Measurements from ENCODE around the gene BPIFB6.

Gene BPIFB6

DNA sequence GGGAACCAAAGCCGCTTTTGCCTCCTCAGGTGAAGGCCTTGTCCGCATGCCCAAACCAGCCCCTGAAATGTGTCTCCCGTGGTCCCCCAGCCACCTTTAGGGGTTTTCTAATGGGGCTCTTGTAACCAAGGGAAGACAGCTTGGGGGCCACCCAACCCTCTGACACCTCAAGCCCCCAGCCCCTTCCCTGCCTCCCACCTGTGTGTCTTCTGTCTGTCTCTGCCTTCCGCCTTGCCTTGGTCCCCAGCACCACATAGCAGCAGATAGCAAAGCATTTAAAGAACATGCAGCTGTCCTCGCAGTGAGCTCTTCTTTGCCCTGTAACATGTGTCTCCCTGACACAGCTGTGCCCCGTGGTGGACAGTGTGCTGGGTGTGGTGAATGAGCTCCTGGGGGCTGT is 31.8 kb downstream of the BPIFB6 start:
- DNase-seq (ENCODE audit: insufficient read length, low spot score) (no peak), FAIRE-seq (no peak)
- TF ChIP-seq POLR2A (IDR thresholded peaks at IDR 0.05; ENCODE audit: low read depth, low read length) = no peak

DNA sequence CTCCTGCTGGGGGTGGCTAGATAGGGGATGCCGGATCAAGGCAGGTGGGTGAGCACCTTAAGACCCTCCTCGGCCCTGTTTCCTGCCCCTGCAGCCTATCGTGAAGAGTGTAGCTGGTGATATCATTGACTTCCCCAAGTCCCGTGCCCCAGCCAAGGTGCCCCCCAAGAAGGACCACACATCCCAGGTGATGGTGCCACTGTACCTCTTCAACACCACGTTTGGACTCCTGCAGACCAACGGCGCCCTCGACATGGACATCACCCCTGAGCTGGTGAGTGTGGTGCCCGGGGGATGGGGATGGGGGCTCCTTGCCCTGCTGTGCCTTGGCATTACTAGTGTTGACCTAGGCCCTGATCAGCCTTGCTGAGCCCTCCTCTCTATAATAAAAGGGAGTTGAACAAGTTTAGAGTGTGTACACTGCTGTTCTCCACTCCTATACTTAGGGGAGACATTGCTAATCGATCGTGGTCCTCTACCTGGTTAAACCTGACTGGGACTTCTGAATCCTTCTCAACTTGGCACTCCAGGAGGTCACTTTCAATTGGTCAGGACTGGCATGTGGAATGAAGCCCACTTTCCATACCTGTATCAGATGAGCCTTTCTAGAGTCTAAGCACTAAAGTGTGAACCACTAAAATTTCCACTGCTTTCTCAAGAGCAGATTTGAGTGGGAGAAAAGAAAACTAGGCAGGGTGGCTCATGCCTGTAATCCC is 33.3 kb downstream of the BPIFB6 start:
- no peak for TF ChIP-seq POLR2A (IDR thresholded peaks at IDR 0.05; ENCODE audit: low read depth, low read length)
- DNase-seq (ENCODE audit: insufficient read length, low spot score) = no peak
- FAIRE-seq = no peak

GRCh38 chr20:33065785-33066184 is 34.3 kb downstream of the BPIFB6 start:
- TF ChIP-seq POLR2A (IDR thresholded peaks at IDR 0.05; ENCODE audit: low read depth, low read length) = no peak
- no peak for FAIRE-seq

GRCh38 chr20:33067806-33068205 is 36.4 kb downstream of the BPIFB6 start:
- TF ChIP-seq POLR2A (IDR thresholded peaks at IDR 0.05; ENCODE audit: low read depth, low read length) = no peak
- DNase-seq (ENCODE audit: insufficient read length, low spot score) (no peak), FAIRE-seq (no peak)

More at GRCh38 chr20:33065785-33066184, 34.3 kb downstream of the BPIFB6 start:
- no peak for DNase-seq (ENCODE audit: insufficient read length, low spot score)

GRCh38 chr20:33068251-33068939 is 36.9 kb downstream of the BPIFB6 start:
- FAIRE-seq = no peak
- DNase-seq (ENCODE audit: insufficient read length, low spot score) = no peak
- no peak for TF ChIP-seq POLR2A (IDR thresholded peaks at IDR 0.05; ENCODE audit: low read depth, low read length)

DNA sequence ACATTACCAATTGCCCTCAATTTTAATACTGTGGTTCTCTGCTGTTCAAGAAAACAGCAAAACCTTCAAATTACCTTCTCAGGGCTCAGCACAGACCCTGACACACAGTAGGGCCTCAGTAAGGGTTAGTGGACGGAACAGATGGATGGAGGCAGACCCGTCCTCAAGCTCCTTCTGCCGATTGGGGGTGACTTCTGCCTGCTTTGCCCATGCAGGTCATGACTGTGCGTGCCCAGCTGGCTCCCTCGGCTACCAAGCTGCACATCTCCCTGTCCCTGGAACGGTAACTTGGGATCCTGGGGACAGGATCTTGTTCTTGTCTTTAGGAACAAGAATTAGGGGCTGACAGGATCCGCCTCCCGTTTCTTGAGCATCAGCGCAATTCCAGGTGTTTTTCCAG is 38.2 kb downstream of the BPIFB6 start:
- FAIRE-seq (no peak), DNase-seq (ENCODE audit: insufficient read length, low spot score) (no peak)
- no peak for TF ChIP-seq POLR2A (IDR thresholded peaks at IDR 0.05; ENCODE audit: low read depth, low read length)

DNA sequence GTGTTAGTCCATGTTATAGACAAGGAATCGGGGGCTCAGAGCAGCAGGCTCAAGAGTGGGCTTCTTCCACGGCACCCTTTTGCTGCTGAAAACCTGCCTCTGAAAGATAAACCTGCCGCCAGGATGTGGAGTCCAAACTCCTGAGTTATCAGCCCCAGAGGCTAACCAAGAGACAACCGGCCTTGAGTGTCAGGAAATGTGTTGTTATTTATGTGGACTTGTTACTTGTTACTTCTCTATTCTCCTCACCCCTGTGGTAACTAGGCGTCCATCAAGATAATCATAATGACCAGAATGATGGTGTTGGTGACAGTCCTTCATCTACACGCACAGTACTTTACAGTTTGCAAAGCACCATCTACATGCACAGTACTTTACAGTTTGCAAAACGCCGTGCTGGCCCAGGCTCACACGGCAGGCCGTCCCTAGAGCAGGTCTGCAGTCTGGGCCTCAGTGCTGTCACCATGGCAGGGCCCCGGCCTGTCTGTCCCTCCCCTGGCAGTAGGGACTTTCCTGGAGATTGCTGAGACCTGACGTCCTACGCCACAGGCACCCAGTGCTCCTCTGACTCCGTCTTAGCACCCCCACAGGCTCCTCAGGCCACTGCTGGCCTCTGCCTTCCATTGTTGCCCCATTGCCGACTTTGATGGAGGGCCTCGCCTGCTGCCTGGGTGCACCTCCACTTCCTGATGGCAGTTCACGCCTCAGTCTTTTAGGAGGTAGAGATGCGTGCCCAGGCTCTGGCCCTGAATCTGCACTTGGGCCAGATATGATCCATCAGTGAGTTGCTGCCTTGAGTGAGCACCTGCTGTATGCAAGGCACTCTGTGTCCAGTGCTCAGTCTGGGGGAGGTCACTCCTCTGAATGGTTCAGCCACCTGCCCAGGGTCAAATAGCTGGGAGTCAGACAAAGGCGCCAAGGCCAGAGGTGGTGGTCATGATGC is 38.9 kb downstream of the BPIFB6 start:
- FAIRE-seq (no peak), DNase-seq (ENCODE audit: insufficient read length, low spot score) (no peak)
- TF ChIP-seq POLR2A (IDR thresholded peaks at IDR 0.05; ENCODE audit: low read depth, low read length) = no peak

GRCh38 chr20:33071198-33071597 is 39.8 kb downstream of the BPIFB6 start:
- no peak for DNase-seq (ENCODE audit: insufficient read length, low spot score)
- TF ChIP-seq POLR2A (IDR thresholded peaks at IDR 0.05; ENCODE audit: low read depth, low read length) = no peak
- FAIRE-seq = no peak

DNA sequence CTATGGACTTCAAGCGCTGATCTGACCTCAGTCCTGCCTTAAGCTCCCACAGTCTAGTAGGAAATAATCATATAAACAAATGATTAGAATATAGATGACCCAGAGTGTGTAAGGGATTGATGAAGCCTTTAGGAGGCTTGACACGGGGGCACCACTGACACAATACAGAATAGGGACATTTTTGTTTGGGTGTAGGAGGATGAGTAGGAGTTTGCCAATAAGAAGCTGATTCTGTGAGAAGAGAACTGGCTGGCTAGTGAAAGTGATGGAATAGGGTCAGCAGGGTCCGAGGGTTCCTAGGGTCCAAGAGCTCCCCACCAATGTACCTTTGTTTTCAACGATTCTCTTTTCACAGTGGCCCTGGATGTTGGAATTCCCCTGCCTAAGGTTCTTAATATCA is 40.9 kb downstream of the BPIFB6 start:
- TF ChIP-seq POLR2A (IDR thresholded peaks at IDR 0.05; ENCODE audit: low read depth, low read length) = no peak
- DNase-seq (ENCODE audit: insufficient read length, low spot score) (no peak), FAIRE-seq (no peak)

DNA sequence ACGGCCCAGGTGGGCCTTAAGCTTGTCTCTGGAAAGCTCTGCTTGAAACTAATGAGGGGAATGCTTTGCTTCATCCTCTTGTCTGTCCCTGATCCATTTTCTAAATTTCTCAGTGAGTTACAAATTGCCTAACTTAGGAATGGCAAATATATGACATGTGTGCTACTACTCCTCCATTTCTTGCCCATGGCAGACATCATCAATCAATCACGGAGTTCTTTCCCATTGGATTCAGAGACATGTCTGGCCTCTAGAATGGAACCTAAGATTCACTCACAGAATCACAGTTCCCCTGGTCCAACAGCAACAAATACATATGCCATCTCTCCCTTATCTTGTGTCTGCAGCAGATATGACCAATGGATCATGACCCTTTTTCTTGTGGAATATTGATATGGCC is 41.4 kb downstream of the BPIFB6 start:
- no peak for TF ChIP-seq POLR2A (IDR thresholded peaks at IDR 0.05; ENCODE audit: low read depth, low read length)
- DNase-seq (ENCODE audit: insufficient read length, low spot score) (no peak), FAIRE-seq (no peak)

DNA sequence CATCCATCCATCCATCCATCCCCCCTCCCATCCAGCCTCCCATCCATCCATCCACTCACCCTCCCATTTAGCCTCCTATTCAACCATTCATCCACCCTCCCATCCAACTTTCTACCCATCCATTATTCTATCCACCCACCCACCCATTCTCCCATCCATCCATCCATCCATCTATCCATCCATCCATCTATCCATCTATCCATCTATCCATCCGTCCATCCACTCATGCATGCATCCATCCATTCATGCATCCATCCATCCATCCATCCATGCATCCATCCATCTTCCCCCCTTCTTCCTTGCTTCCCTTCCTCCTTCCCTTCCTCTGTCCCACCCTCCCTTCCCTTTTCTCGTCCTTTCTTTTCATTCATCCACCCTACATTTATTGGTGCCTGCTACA is 43.2 kb downstream of the BPIFB6 start:
- no peak for DNase-seq (ENCODE audit: insufficient read length, low spot score)
- TF ChIP-seq POLR2A (IDR thresholded peaks at IDR 0.05; ENCODE audit: low read depth, low read length) = no peak
- no peak for FAIRE-seq

DNA sequence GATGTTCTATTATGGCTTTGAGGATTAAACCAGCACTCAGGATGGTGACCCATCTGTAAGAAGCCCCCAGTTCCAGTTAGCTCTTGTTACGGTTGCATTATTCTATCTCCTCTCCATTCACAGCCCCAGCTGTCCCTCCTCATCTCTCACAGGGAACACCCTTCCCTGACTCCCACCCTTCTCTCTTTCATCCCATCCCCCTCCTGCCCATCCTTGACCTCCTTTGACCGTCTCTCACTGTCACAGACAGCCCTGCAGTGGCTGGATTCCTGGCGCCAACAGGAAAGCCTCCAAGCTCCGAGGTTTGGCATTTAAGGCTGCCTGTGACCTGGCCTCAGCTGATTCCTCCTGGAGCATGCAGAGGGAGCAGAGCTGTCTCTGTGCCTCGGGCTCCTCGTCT is 43.8 kb downstream of the BPIFB6 start:
- FAIRE-seq = no peak
- TF ChIP-seq POLR2A (IDR thresholded peaks at IDR 0.05; ENCODE audit: low read depth, low read length) = no peak
- no peak for DNase-seq (ENCODE audit: insufficient read length, low spot score)

- no peak for TF ChIP-seq POLR2A (IDR thresholded peaks at IDR 0.05; ENCODE audit: low read depth, low read length)
- FAIRE-seq = no peak
- peak; percentile 42 for DNase-seq (ENCODE audit: insufficient read length, low spot score)
Measured at GRCh38 chr20:33076662-33077372, 45.4 kb downstream of the BPIFB6 start.

DNA sequence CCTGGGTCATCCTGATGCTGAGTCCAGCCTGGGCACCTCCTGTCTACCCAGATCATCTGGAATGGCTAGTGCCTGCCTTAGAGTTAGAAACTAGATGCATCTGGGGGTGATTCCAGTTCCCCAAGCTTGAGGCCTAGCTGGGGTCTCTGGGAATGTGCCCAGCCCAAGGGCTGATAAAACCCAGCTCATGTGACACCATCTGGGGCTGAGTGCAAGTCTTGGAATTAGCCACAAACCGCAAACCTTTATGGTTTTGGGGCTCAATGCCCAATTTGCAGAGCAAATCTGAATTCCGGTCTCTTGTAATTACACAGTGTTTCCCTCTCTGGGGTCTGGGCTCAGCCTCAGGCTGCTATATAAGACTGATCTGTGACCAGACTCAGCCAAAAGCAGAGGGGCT is 47.8 kb downstream of the BPIFB6 start, which contains the start of gene BPIFB4:
BPIFB4 (plus strand) TSS at position 385 of the 400 bp plus-strand sequence. CDS start 1,884 bp downstream, outside the sequence.
- no peak for DNase-seq (ENCODE audit: insufficient read length, low spot score)
- no peak for TF ChIP-seq POLR2A (IDR thresholded peaks at IDR 0.05; ENCODE audit: low read depth, low read length)
- FAIRE-seq = no peak

All from H54 (cell line).